GM10847 (cell line): ENCODE data around the gene ATG16L2.

ENCODE experiments used
- POLR2A ChIP-seq: IDR thresholded peaks from 2 replicates; pipeline ENCODE4 v1.6.1; 2011; ENCODE audit not compliant: insufficient read length; ENCODE audit errors: extremely low read depth

The ATG16L2 gene

DNA sequence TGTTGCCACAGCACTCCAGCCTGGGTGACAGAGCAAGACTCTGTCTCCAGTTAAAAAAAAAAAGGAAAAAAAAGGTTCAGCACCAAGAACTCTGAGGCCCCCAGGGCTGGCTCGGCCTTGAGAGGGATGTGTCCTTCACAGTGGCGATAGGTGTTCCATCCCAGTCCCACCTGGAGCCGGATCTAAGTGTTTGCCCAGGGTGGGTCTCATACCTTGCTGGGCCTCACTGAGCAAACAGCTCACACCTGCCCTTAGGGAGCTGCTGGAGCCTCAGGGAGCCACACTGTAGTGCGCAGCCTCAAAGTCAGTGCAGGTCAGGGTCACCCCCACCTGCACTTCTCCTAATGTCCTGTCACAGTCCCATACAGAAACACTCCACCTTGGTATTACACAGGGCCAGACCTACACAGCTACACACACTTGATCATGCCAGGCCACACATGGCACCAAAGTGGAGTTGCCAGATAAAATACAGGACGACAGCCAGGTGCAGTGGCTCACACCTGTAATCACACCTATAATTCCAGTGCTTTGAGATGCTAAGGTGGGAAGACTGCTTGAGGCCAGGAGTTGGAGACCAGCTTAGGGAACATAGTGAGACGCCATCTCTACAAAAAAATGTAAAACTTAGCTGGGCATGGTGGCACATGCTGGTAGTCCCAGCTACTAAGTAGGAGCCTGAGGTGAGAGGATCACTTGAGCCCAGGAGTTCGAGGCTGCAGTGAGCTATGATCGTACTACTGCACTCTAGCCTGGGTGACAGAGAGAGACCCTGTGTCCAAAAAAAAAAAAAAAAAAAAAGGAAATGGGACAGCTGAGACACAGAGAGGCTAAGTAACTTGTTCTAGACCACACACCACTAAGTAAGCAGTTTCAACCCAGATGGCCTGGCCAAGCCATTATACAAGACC lies 27.7 kb upstream of the ATG16L2 start:
- no peak for TF ChIP-seq POLR2A

DNA sequence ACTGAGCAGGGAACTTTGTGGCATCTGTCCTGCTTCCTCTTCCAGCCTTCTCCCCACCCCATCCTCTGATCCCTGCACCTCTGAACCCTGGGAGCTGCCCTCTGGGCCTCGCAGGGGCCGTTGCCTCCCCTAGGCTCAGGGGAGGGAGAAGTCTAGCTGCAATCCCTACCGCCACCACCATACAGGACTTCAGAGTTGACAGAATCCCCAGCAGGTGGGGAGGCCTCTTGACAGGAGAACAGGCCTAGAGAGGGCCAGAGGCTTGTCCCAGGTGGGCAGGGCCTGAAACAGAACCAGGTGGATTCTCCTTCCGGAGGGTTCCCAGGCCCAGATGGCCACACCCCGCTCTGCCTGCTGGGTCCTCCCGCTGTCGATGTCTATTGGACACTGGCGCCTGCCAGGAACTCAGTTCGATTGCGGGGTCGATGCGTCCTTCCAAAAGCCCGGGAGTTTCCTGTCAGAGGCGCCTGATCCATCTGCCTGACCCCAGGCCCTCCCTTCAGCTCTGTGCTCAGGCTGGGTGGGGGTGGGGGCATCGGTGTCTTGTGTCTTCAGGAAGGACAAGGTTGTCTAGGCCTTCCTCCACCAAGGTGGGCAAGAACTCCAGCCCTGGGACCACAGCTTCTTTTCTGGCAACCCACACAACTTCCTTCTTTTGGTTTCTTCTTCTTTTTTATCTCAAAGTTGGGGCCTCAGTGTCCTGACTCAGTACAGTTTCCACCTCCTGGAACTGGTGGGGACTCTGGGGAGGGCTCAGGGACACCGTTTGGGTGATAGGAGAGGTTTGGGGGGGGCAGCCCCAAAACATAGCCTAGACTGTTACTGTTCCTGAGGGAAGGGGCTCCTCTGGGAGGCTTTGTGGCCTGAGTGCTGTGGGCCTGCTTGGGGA lies 26.8 kb upstream of the ATG16L2 start:
- TF ChIP-seq POLR2A: no peak

DNA sequence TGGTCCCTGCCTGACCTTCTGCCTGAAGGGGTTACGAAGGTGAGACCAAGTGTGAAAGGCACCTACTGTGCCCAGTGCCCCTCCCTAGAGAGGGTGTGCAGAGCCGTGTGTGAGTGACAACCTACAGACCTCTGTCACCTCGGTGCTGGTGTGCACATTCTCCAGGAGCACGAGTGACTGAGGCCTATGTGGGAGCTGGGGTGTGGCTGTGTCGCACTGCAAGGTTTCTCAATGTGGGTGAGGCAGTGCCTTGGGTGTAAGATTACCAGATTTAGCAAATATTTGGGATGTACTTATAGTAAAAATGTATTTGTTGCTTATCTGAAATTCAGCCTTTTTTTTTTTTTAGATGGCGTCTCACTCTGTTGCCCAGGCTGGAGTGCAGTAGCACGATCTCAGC lies 26.0 kb upstream of the ATG16L2 start:
- no peak for TF ChIP-seq POLR2A

GRCh38 chr11:72789493-72790131 lies 24.6 kb upstream of the ATG16L2 start:
- no peak for TF ChIP-seq POLR2A

DNA sequence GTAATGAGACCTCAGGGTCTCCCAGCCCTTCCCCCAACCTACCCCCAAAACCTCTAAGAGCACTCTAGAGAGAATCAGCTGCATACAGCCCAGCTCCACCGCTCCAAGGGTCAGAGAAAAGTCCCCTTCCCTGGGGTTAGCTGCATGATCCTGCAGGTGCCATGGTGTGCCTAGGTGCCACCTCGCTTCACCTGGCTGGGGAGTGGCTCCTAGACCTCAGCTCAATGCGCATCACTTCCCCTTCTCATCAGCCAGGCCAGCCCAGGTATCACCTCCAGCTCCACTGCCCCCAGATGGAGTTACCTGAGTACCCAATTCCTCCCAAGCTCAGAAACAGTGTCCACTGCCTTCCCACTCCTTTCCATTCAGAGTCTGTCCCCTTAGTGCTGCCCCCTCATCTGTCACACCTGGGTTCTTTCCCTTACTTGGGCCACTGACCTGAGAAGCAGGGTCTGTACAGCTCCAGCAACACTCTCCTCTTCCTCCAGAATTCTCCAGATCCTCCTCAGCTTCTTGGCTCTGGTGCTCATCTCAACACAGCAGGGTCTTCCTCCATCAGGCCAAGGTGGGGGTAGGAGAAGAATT lies 21.7 kb upstream of the ATG16L2 start:
- TF ChIP-seq POLR2A: no peak

DNA sequence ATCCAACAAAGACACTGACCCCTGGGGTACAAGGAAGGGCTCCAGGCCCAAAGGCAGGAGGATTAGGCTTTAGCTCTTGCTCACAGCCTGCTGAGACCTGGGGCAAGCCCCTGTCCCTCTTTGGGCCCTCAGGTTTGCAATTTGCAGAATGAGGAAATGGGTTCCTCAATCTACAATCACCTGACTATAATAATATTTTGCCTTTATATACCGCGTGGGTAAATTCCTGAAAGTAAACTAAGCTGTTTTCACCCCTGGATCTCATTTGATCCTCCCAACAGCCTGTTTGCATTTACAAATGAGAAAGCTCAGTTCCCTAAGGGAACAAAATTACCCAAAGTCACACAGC lies 21.2 kb upstream of the ATG16L2 start:
- TF ChIP-seq POLR2A: no peak

GRCh38 chr11:72793425-72794367 lies 20.5 kb upstream of the ATG16L2 start, which contains the start of gene STARD10:
Gene STARD10 (minus strand): TSS chr11:72794047. CDS start chr11:72781181, 12,866 bp downstream.
- TF ChIP-seq POLR2A: peak; percentile 52

DNA sequence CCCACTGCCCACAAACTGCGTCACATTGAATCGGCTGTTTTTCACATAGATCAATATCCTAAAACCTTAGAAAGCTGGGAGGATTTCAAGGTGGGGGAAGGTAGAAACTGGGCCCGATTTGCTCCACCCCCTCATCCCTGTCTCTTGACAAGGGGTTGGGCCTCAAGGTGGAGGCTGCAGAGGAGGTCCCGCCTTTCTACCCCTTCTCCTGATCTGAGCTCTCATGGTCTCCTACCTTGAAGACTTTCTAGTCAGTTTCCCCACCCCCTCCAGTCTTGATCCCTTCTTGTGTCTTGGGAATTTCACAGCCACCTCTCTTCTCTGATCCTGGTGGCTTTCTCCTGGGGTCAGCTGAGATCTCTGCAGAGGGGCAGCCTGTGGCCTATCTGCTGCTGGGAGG lies 15.8 kb upstream of the ATG16L2 start:
- TF ChIP-seq POLR2A: no peak

DNA sequence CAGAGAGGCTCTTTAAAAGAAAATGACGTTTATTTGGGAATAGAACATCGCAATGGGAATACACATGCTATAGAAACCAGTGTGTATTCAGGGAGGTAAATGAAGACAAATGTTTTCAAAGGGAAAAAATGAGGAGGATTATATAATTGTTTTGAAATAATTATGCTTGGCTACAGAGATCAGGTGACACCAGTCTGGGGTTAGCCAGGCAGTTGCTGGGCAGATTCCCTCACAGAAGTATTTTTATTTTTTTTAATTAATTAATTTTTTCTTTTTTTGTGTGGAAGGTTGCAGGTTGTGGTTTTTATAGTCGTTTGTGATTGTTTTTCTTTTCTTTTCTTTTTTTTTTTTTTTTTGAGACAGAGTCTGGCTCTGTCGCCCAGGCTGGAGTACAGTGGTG lies 14.8 kb upstream of the ATG16L2 start:
- TF ChIP-seq POLR2A: no peak

GRCh38 chr11:72802822-72803221 lies 11.4 kb upstream of the ATG16L2 start:
- no peak for TF ChIP-seq POLR2A

GRCh38 chr11:72805216-72805615 lies 9.0 kb upstream of the ATG16L2 start:
- TF ChIP-seq POLR2A: no peak

DNA sequence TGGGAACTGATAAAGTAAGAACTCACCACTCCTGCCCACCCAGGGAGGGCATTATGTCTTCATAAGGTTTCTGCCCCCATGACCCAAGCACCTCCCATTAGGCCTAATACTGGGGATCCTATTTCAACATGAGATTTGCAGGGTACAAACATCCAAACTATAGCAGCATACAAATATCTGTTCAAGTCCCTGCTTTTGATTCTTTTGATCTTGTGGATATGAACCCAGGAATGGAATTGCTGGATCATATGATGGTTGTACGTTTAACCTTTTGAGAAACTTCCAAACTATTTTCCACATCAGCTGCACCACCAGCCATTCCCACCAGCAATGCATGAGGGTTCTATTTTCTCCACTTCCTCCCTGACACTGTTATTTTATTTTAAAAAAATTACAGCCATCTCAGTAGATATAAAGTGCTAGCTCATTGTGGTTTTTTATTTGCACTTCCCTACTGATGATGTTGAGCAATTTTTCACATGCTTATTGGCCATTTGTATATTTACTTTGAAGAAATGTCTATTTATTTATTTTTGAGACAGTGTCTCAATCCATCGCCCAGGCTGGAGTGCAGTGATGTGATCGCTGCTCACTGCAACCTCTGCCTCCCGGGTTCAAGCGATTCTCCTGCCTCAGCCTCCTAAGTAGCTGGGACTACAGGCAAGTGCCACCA lies 7.1 kb upstream of the ATG16L2 start:
- no peak for TF ChIP-seq POLR2A

GRCh38 chr11:72807792-72808191 lies 6.4 kb upstream of the ATG16L2 start:
- TF ChIP-seq POLR2A: no peak
